T47D (cell line): ENCODE measurements around the gene TRMT44.
A peak's percentile ranks its signal among the peaks of the same experiment; 100 is the strongest.

ENCODE experiments used
- DNase-seq, 2 experiments: peaks; one replicate each; pipeline versions ENCODE4 v3.0.0 to v3.0.0-alpha.2; 2011 to 2012; ENCODE audit warnings: low read depth in 1 of 2, low spot score in 1 of 2
- JUND ChIP-seq: IDR thresholded peaks from 2 replicates; pipeline ENCODE4 v1.6.1; 2012; ENCODE audit warnings: low read depth
- in situ Hi-C: cut with HindIII; loops from 2 replicates; pipeline ENCODE4 v1.10.0; 2016; ENCODE audit warnings: low sequenced_read_pairs, low pct_unique_long_range_greater_than_20kb

The TRMT44 gene

DNA sequence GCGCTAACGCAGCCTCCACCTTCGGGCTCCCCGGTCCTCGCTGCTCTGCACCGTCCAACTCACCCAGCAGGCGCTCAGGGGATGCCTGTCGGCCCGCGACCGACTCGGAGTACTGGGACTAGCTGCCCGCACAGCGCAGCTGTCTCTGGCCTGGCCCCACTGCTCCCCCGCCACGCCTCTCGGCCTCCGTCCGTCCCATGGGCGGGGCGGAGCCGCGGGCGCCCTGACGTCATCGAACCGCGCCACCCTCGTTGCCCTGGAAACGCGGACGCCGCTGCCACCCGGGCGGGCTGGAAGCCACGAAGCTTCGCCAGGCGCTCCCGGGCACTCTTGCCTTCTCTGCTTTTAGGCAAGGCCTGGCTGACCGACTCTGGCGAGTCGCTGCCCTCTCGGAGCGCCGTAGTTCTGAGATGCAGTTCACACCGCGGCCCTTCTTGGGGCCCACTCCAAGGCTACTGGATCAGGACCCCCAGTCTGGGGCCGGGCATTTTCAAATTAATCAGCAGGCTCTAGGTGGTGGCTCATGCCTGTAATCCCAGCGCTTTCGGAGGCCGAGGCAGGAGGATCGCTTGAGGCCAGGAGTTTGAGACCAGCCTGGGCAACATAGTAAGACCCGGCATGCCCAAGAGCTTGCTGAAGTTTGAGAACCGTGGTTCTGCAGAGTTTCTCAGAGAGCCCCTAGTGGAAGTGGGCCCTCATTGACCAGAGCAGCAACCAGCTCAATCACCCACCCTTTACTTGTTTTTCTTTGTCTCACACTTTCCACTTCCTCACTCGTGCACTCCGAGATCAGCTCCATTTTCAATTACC lies 12.1 kb upstream of the TRMT44 start:
- in situ Hi-C loops: no loop called here
- DNase-seq: peak; percentile 53 to 90
- TF ChIP-seq JUND: no peak

DNA sequence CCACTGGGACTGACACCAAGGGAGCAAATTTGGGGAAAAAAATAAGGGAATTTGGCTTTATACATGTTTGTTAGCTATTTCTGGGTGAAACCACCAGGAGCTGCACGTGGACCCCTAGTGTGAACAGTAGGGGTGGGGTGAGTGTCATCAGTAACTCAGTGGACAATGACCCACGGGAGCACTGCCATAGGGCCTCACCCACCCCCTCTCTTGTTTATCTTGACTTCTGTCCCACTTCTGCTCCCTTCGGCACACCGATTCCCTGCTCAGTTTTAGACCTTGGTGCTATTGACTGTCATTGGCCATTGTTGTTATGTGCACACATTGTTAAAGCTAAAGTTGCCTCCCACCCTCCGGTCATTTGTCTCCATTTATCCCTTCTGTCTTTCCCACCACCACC lies 9.0 kb upstream of the TRMT44 start:
- in situ Hi-C loops: no loop called here
- no peak for TF ChIP-seq JUND
- no peak for DNase-seq

DNA sequence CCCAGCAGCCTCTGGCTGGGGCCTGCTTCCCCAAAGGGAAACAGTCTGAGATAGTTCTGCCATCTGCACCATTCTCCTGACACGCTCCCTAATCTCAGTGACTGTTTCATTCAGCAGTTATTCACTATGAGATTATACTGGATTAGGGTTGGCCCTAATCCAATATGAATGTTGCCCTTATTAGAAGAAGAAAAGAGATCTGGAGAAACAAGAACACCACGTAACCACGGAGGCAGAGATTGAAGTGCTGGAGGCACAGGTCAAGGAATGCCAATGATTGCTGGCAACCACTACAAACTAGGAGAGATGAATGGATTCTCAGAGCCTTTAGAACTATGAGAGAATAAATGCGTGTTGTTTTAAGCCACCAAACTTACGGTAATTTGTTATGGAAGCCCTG lies 7.4 kb upstream of the TRMT44 start:
- DNase-seq: no peak
- no peak for TF ChIP-seq JUND
- in situ Hi-C loops: no loop called here

DNA sequence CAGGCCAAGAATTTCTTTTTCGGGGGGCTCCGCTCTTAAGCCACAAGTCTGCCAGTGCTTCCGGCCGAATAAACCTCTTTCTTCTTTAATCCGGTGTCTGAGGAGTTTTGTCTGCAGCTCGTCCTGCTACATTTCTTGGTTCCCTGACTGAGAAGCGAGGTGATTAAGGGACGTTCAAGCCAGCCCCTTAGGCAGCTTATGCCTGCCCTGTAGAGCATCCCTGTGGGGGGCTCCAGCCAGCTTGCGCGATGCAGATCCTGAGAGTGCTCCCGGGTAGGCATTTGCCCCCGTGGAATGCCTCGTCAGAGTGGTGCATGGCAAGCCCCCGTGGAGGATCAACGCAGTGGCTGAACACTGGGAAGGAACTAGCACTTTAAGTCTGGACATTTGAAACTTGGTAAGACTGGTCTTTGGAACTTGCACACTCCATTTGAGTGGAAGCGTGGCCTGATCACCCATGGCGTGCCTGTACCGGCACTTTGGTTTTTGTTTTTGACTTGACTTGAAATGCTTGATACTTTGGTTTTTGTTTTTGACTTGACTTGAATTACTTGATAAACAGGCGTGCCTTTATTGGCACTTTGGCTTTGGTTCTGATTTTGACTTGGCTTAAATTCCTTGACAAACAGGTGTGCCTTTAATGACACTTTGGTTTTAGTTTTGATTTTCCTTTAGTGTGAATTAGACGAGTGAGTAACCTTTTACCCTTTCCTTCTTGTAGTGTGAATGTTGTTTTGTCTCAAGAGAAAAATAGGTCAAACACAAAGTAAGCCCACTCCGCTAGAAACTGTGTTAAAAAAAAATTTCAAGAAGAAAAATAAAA lies 6.1 kb upstream of the TRMT44 start:
- no peak for TF ChIP-seq JUND
- no peak for DNase-seq
- in situ Hi-C loops: no loop called here

- TF ChIP-seq JUND: no peak
- in situ Hi-C loops: no loop called here
- no peak for DNase-seq
These were observed 4.9 kb upstream of the TRMT44 start for GRCh38 chr4:8435656-8436121.

DNA sequence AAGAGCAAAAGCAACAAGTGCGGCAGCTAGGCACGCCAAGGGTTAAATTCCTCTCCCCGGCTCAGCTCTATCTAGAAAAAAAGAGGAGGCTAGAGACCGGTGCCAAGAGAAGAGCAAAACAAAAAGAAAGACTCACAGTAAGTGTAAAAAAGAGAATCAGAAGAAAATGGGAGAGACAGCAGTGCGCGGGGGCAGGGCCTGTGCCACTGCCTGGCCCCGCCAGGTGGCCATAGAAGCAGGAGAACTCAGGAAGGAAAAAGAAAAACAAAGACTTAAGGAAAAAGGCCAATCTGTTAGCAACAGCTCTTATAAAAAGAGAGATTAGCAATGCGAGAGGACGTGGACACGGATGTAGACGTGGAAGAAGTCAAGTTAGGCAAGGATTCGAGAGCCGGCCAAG lies 3.3 kb upstream of the TRMT44 start:
- TF ChIP-seq JUND: no peak
- peak in 1 of 2 experiments; percentile 35 for DNase-seq
- in situ Hi-C loops: no loop called here

- TF ChIP-seq JUND: no peak
- in situ Hi-C loops: no loop called here
- peak in 1 of 2 experiments; percentile 40 for DNase-seq
These were observed 1.8 kb upstream of the TRMT44 start for GRCh38 chr4:8438743-8439142.

DNA sequence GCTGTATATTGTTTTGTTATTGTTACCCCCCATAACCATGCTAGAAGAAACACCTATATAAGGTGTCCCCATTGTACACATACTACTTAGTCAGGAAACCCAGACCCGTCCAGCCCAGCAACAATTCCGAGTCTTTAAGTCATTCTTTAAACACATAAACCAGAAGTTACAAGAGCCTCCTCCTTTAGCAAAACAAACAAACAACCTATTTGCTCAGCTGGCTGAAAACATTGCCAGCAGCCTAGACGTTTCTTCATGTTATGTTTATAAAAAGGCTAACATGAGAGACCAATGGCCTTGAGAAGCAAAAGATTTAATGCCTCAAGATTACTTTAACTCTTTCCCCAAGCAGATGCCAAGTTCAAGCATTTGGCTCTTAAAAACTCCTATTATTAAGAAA lies 1.4 kb upstream of the TRMT44 start:
- in situ Hi-C loops: no loop called here
- DNase-seq: peak in 1 of 2 experiments; percentile 85

DNA sequence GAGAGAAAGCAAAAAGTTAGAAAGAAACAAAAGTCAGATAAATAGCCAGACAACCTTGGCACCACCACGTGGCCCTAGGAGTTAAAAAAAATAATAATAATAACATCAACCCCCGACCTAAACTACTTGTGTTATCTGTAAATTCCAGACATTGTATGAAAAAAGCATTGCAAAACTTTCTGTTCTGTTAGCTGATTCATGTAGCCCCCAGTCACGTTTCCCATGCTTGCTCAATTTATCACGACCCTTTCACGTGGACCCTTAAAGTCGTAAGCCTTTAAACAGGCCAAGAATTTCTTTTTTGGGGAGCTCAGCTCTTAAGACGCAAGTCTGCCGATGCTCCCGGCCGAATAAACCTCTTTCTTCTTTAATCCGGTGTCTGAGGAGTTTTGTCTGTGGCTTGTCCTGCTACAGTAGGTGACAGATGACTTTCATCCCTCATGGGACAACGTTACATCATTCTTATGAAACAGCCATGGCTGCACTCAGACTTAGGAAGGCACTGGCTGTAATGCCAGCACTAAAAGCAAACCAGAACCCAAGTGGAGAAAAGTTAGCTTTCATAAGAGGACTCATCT lies 574 bp upstream of the TRMT44 start:
- DNase-seq: no peak
- TF ChIP-seq JUND: no peak
- in situ Hi-C loops: no loop called here

More for the DNA sequence above, 1.4 kb upstream of the TRMT44 start:
- TF ChIP-seq JUND: peak; percentile 23; the same call in 1 of the 2 replicates

DNA sequence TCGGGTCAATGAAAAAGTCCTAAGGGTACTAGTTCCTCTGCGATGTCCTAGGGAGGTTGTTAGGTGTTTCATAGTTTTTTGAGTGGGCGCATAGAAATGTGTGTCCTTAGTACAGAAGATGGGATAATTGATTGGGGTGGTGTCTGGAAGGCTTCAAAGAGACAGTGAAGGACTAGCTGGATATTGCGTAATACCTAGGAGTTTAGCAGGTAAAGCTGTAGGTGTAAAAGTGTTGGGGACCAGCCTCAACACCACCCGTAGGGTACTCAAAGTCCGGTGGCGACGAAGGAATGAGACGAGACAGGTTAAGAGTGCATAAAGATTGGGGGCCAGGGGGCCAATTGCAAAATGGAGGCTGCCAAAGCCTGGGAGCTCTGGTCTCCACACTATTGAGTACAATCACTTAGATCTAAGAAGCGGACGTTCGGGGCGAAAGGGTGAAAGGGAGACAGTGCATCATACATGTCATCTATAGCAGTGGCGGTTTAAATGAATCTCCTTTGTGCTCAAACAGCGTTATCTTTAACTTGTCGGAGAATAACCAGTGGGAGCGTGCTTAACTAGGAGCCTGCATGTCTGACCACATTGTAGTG lies 1.0 kb downstream of the TRMT44 start:
- no peak for DNase-seq
- in situ Hi-C loops: no loop called here
- TF ChIP-seq JUND: no peak

DNA sequence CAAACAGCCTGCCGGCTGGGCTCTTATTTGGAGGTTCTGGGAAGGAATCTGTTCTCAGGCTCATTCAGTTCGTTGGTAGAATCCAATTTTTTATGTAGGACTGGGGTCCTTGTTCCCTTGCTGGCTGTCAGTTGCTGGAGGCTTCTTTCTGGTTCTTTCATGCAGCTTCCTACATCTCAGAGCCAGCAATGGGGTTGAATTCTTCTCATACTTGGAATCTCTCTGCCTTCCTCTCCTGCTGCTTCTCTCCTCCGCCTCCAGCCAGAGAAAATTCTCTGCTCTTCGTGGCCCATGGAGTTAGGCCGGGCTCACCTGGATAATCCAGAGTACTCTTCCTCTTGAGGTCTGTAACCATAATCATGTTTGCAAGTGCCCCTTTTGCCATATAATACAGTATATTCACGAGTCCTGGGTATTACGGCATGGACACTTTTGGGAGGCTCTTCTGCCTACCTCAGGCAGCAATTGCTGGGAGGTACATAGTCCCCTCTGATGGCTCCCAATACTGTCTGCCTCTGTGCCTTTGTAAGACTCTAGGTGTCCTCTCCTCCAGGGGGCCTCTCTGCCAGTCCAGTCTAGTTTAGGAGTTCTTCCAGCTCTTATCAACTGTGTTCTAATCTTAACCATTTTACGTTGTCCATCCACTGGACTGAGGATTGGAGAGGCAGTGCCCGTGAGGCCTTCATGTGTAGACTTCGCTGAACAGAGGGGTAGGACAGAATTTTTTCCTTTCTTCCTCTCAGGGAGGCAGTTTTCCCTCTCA lies 2.2 kb downstream of the TRMT44 start:
- TF ChIP-seq JUND: no peak
- in situ Hi-C loops: no loop called here
- DNase-seq: no peak

- no peak for DNase-seq
- no peak for TF ChIP-seq JUND
- in situ Hi-C loops: no loop called here
These were observed 3.2 kb downstream of the TRMT44 start for GRCh38 chr4:8443801-8444200.
